HepG2 (cell line): Measurements from ENCODE around the gene SAMD13. TPM values are rescaled to one million over a fixed set of nuclear protein-coding genes. Genes with fewer than 3 reads are reported as not detected.

ENCODE experiments used
- ATAC-seq: fragments of 200-7000 bp; cut with Tn5 transposase; 3 replicates; pipeline ENCODE4 v1.9.1; 2020; ENCODE audit warnings: mild to moderate bottlenecking, moderate library complexity
- BruUV-seq: library from RNA; stranded (reverse); fragments of 400-500 nt; replicated peaks from 2 replicates; lab custom pipeline; 2021; lab: Mats Ljungman, UMichigan
- CTCF ChIA-PET: fragments of 300-600 bp; formaldehyde crosslinking; extraction: SDS; loops from one replicate; lab custom pipeline; 2021; ENCODE audit warnings: low total read pairs, inconsistent platforms, low intra/inter-chr PET ratio; lab: Yijun Ruan, JAX
- POLR2A ChIA-PET: fragments of 350-600 bp; sonication (Branson Sonifier 250); formaldehyde crosslinking; loops from one replicate; lab custom pipeline; 2020; ENCODE audit warnings: antibody characterized with exemption, inconsistent platforms; lab: Yijun Ruan, JAX
- DNase-seq: peaks from one replicate; pipeline ENCODE4 v3.0.0-alpha.2; 2015; ENCODE audit warnings: low spot score
- FAIRE-seq: peaks from 3 replicates; lab custom pipeline; 2011; peaks lifted over from hg19 to GRCh38; lab: Jason Lieb, UNC
- H2AFZ ChIP-seq: one replicate; pipeline ENCODE4 v1.6.1; 2011; ENCODE audit warnings: low read length, inconsistent platforms
- H3K27ac ChIP-seq: fragments of 300-600 bp; 3 replicates; pipeline ENCODE4 v1.8.0; 2011; ENCODE audit warnings: mixed run types, mild to moderate bottlenecking, mixed read lengths, low read length, inconsistent platforms; ENCODE audit not compliant: insufficient read depth; ENCODE audit errors: extremely low read length
- H3K27me3 ChIP-seq, 2 experiments: fragments of 200-600 bp in 1 of 2; 2 replicates in 1 of 2; 3 replicates in 1 of 2; pipeline versions ENCODE4 v1.6.0 to v1.8.0; 2011; ENCODE audit warnings: low read length in 2 of 2, mild to moderate bottlenecking in 2 of 2, moderate library complexity in 2 of 2, inconsistent platforms in 1 of 2; ENCODE audit not compliant: insufficient read depth in 2 of 2, control insufficient read depth in 1 of 2
- H3K36me3 ChIP-seq, 2 experiments: fragments of 200-600 bp in 1 of 2; replicated peaks in 1 of 2; 2 replicates in 1 of 2; 3 replicates in 1 of 2; pipeline versions ENCODE4 v1.5.1 to v1.8.0; 2011; ENCODE audit warnings: low read length in 2 of 2, inconsistent platforms in 1 of 2; ENCODE audit not compliant: insufficient read depth in 2 of 2, control insufficient read depth in 1 of 2
- H3K4me1 ChIP-seq: 2 replicates; pipeline ENCODE4 v1.5.1; 2012; ENCODE audit warnings: low read length, inconsistent platforms; ENCODE audit not compliant: insufficient read depth
- H3K4me2 ChIP-seq: 2 replicates; pipeline ENCODE4 v1.6.0; 2011; ENCODE audit warnings: low read depth, low read length, inconsistent platforms
- H3K4me3 ChIP-seq, 3 experiments: fragments of 200-600 bp in 1 of 3; sonication (generic), shearing (Covaris generic) in 1 of 3; replicated peaks in 1 of 3; 2 replicates each; pipeline ENCODE4 v1.5.1; 2011 to 2016; ENCODE audit warnings: low read length in 3 of 3, inconsistent platforms in 2 of 3, low read depth in 2 of 3, mild to moderate bottlenecking in 2 of 3, control low read depth in 1 of 3, mixed read lengths in 1 of 3; ENCODE audit not compliant: insufficient read depth in 1 of 3
- H3K79me2 ChIP-seq: one replicate; pipeline ENCODE4 v1.6.1; 2011; ENCODE audit warnings: low read length, inconsistent platforms; ENCODE audit not compliant: insufficient read depth
- H3K9ac ChIP-seq: 2 replicates; pipeline ENCODE4 v1.6.0; 2011; ENCODE audit warnings: mild to moderate bottlenecking, low read depth, low read length, inconsistent platforms; ENCODE audit not compliant: insufficient read depth
- H3K9me3 ChIP-seq: 2 replicates; pipeline ENCODE4 v1.5.1; 2012; ENCODE audit warnings: mild to moderate bottlenecking, low read length
- H4K20me1 ChIP-seq: 2 replicates; pipeline ENCODE4 v1.6.0; 2011; ENCODE audit warnings: inconsistent platforms, mild to moderate bottlenecking, low read length, moderate library complexity; ENCODE audit not compliant: insufficient read depth
- IRX3 ChIP-seq: sonication (generic); formaldehyde crosslinking; IDR thresholded peaks from 2 replicates; pipeline ENCODE4 v1.8.1; 2023; ENCODE audit warnings: mild to moderate bottlenecking, low read depth, missing genetic modification reagents, borderline replicate concordance
- LCORL ChIP-seq, 2 experiments: fragments of 450-650 bp in 1 of 2; sonication (generic) in 1 of 2; formaldehyde crosslinking in 1 of 2; IDR thresholded peaks; 2 replicates each; pipeline versions ENCODE4 v1.5.0 to v1.6.1; 2017 to 2020; ENCODE audit warnings: antibody characterized with exemption in 1 of 2, missing genetic modification reagents in 1 of 2
- MAFF ChIP-seq: IDR thresholded peaks from 2 replicates; pipeline ENCODE4 v1.6.1; 2011; ENCODE audit warnings: low read depth, low read length, improper control_type of control experiment
- MAFK ChIP-seq, 2 experiments: IDR thresholded peaks in 1 of 2; conservative IDR thresholded peaks in 1 of 2; 2 replicates each; pipeline ENCODE4 v1.6.1; 2011; ENCODE audit warnings: improper control_type of control experiment in 2 of 2, low read length in 2 of 2
- NFKB2 ChIP-seq: sonication (generic); formaldehyde crosslinking; IDR thresholded peaks from 2 replicates; pipeline ENCODE4 v1.4.0; 2020; ENCODE audit warnings: missing genetic modification reagents, borderline replicate concordance
- TOE1 ChIP-seq: sonication (generic); formaldehyde crosslinking; IDR thresholded peaks from 2 replicates; pipeline ENCODE4 v1.4.0; 2020; ENCODE audit warnings: mild to moderate bottlenecking, missing genetic modification reagents
- ZNF337 ChIP-seq: sonication (generic); formaldehyde crosslinking; IDR thresholded peaks from 2 replicates; pipeline ENCODE4 v1.5.1; 2020; ENCODE audit warnings: missing genetic modification reagents, low read depth, mild to moderate bottlenecking, borderline replicate concordance
- ZNF501 ChIP-seq: sonication (generic); formaldehyde crosslinking; IDR thresholded peaks from 2 replicates; pipeline ENCODE4 v1.5.1; 2020; ENCODE audit warnings: mild to moderate bottlenecking, moderate library complexity, missing genetic modification reagents
- ZNF678 ChIP-seq: sonication (generic); formaldehyde crosslinking; IDR thresholded peaks from 2 replicates; pipeline ENCODE4 v1.4.0; 2020; ENCODE audit warnings: mild to moderate bottlenecking, missing genetic modification reagents
- ZNF709 ChIP-seq: sonication (generic); formaldehyde crosslinking; IDR thresholded peaks from 2 replicates; pipeline ENCODE4 v1.5.0; 2020; ENCODE audit warnings: mild to moderate bottlenecking, missing genetic modification reagents
- ZNF766 ChIP-seq: sonication (generic); formaldehyde crosslinking; IDR thresholded peaks from 2 replicates; pipeline ENCODE4 v1.5.0; 2020; ENCODE audit warnings: missing genetic modification reagents, borderline replicate concordance
- WGBS: methylation state at CpG from one replicate; pipeline ENCODE4 v1.1.6; 2017; ENCODE audit warnings: low lambda C conversion rate; 5-methylcytosine and 5-hydroxymethylcytosine counted together
- in situ Hi-C: cut with HindIII; loops from 2 replicates; pipeline ENCODE4 v1.10.0; 2017; ENCODE audit warnings: low pct_unique_long_range_greater_than_20kb; ENCODE audit not compliant: extremely low pct_ligation_motif_present
- intact Hi-C: fragments of 100-400 bp; cut with micrococcal nuclease; formaldehyde crosslinking; loops from one replicate; pipeline ENCODE4 v1.10.0; 2022; ENCODE audit not compliant: unreplicated experiment
- polyA plus RNA-seq, 8 experiments: library from polyadenylated mRNA; depleted of rRNA in 3 of 8; stranded (reverse) in 7 of 8; unstranded in 1 of 8; fragments of >200 nt; fragmentation: Illumina TruSeq in 4 of 8; extraction: Trizol in 4 of 8; gene quantifications; 2 replicates each; pipeline versions ENCODE4 v1.2.1 to v1.2.3, GENCODE V29; 2011 to 2016; ENCODE audit warnings: low read depth in 4 of 8, missing spikeins in 1 of 8, mixed read lengths in 1 of 8; ENCODE audit not compliant: insufficient read depth in 1 of 8
- small RNA-seq, 3 experiments: library from RNA; depleted of rRNA; stranded (forward); fragments of <200 nt; gene quantifications; one replicate each; pipeline ENCODE3, GENCODE V24; 2012; ENCODE audit warnings: low read depth in 2 of 3, low replicate concordance in 1 of 3; ENCODE audit not compliant: insufficient read length in 3 of 3, insufficient read depth in 2 of 3
- total RNA-seq, 5 experiments: library from RNA; depleted of rRNA; stranded (reverse); fragments of >200 nt; fragmentation: Illumina TruSeq; extraction: Trizol; gene quantifications; 2 replicates each; pipeline ENCODE4 v1.2.3, GENCODE V29; 2016; ENCODE audit warnings: low read depth in 1 of 5

SAMD13 gene
- total and polyA plus RNA-seq, 2 of the 13 experiments (the other 11 are each of a cell fraction or from before 2014, with no cell fraction given): 0.09 to 0.18 TPM

DNA sequence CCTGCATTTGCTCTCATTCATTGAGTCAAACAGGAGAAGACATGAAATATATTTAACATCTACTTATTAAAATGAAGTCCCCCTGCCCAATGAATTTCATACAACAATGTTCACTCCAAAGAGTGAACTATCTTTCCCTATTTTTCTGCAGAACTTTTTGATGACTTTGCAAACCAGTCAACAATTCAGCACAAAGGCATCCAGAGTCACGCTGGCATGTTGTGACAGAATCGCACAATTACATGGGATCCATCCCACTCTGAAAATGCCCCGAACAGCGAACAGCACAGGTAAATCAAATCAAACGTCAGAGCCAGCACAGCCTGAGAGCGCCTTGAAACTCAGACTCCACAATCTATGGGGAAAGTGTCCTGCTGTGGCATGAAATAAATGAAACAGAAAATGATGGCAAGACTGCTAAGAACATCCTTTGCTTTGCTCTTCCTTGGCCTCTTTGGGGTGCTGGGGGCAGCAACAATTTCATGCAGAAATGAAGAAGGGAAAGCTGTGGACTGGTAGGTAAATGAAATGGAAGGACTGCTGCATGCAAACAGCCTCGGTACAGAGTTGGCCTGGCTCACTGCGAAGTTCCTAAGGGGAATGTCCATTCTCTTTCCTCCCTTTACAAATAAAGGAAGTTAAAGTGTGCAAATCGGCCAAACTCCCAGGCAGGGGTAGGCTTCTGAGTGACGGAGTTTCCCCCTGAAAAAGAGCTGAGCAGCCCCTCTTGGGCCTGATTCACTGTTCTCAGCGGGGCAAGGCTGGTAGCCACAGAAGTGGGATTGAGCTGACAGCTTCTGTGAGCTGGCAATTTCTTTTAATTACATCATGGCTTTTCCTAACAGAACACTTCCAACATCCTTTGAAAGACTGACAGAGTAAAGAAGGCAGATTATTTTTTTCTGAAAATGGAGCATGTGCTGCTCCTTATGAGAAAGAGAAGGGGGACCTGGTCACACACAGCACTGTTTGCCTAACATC is 97.0 kb downstream of the SAMD13 start, which contains the start of gene DNASE2B:
TSS of gene DNASE2B (plus strand) at position 310 of the 981 bp plus-strand sequence. CDS start at position 391, 81 bp downstream.
- ATAC-seq (no peak), DNase-seq (no peak)
- CTCF ChIA-PET: no interaction called here
- H3K36me3 ChIP-seq: no peaks in the 10 kb centered on the region
- no peak within 1 kb of the TSS for H3K9ac ChIP-seq
- no peak for TF ChIP-seq ZNF678
- TF ChIP-seq MAFK (conservative IDR thresholded peaks at IDR 0.05 in 1 of 2, IDR thresholded peaks at IDR 0.05 in 1 of 2; ENCODE audit: low read length in 2 of 2): peak; percentile 67 to 69
- no peak for TF ChIP-seq NFKB2
- no peak for TF ChIP-seq LCORL (IDR thresholded peaks at IDR 0.05)
- no peak for TF ChIP-seq LCORL (CRISPR knock-in tag; IDR thresholded peaks at IDR 0.05)
- no peak for TF ChIP-seq IRX3 (CRISPR knock-in tag)
- no peak for TF ChIP-seq TOE1 (CRISPR knock-in tag)
- no peak for TF ChIP-seq ZNF709 (CRISPR knock-in tag)
- no peak for TF ChIP-seq ZNF766 (CRISPR knock-in tag)
- no peak for TF ChIP-seq ZNF501 (CRISPR knock-in tag)
- TF ChIP-seq ZNF337 (CRISPR knock-in tag): no peak
- TF ChIP-seq MAFF: peak; percentile 42; the same call in 1 of the 2 replicates
- TF ChIP-seq, all 625 proteins: peak for 2
- POLR2A ChIA-PET: no interaction called here
- no peaks in the 10 kb centered on the region for H4K20me1 ChIP-seq
- WGBS: 18% methylated on average over 10 of the region's 11 CpGs
- in situ Hi-C loops (no loop called here), intact Hi-C loops (no loop called here)
- no peak within 1 kb of the TSS for H2AFZ ChIP-seq
- no peaks in the 10 kb centered on the region for H3K9me3 ChIP-seq
- H3K27me3 ChIP-seq: no peaks in the 10 kb centered on the region
- no peaks in the 10 kb centered on the region for H3K4me1 ChIP-seq
- no peak within 1 kb of the TSS for H3K4me2 ChIP-seq
- no peak for FAIRE-seq
- no peak within 1 kb of the TSS for H3K27ac ChIP-seq
- BruUV-seq: no TSS peak
- no peaks in the 10 kb centered on the region for H3K79me2 ChIP-seq
- no peak within 1 kb of the TSS for H3K4me3 ChIP-seq

Small RNA genes lying within 50 kb of the gene (small RNA-seq; reads per million reads assigned to genes)
- gene RF00410: 0 reads per million in 3 experiments

Other genes starting within 250 kb of the SAMD13 start
- gene PRKACB, start 157.4 kb upstream of the SAMD13 start, total RNA-seq (2016; rRNA removed; fragmentation: Illumina TruSeq; extraction: Trizol): 5.8 and 7.7 TPM in 2 replicates
- 2.7 and 3.5 TPM in 2 replicates for gene PRKACB, start 157.4 kb upstream of the SAMD13 start, polyA plus RNA-seq (2011; rRNA removed)
- gene DNASE2B, start 96.8 kb downstream of the SAMD13 start, total RNA-seq (2016; rRNA removed; fragmentation: Illumina TruSeq; extraction: Trizol): not detected in 2 replicates
- gene DNASE2B, start 96.8 kb downstream of the SAMD13 start, polyA plus RNA-seq (2011; rRNA removed): not detected in 2 replicates
- gene RPF1, start 177.6 kb downstream of the SAMD13 start, total RNA-seq (2016; rRNA removed; fragmentation: Illumina TruSeq; extraction: Trizol): 39.0 and 58.4 TPM in 2 replicates
- 18.0 and 23.0 TPM in 2 replicates for gene RPF1, start 177.6 kb downstream of the SAMD13 start, polyA plus RNA-seq (2011; rRNA removed)
- 1.1 and 1.4 TPM in 2 replicates for gene SPATA1, start 204.7 kb downstream of the SAMD13 start, total RNA-seq (2016; rRNA removed; fragmentation: Illumina TruSeq; extraction: Trizol)
- 0.70 and 0.93 TPM in 2 replicates for gene SPATA1, start 204.7 kb downstream of the SAMD13 start, polyA plus RNA-seq (2011; rRNA removed)
- 137 and 176 TPM in 2 replicates for gene GNG5, start 204.9 kb downstream of the SAMD13 start, total RNA-seq (2016; rRNA removed; fragmentation: Illumina TruSeq; extraction: Trizol)
- 84.5 and 103 TPM in 2 replicates for gene GNG5, start 204.9 kb downstream of the SAMD13 start, polyA plus RNA-seq (2011; rRNA removed)